ENCODE data around the gene MCRIP1. TPM values are rescaled to one million over a fixed set of nuclear protein-coding genes. Genes with fewer than 3 reads are reported as not detected.

MCRIP1 gene
- total and polyA plus RNA-seq, 2 of the 13 experiments (the other 11 are each of a cell fraction or from before 2014, with no cell fraction given), result 79.7 to 84.9 TPM

DNA sequence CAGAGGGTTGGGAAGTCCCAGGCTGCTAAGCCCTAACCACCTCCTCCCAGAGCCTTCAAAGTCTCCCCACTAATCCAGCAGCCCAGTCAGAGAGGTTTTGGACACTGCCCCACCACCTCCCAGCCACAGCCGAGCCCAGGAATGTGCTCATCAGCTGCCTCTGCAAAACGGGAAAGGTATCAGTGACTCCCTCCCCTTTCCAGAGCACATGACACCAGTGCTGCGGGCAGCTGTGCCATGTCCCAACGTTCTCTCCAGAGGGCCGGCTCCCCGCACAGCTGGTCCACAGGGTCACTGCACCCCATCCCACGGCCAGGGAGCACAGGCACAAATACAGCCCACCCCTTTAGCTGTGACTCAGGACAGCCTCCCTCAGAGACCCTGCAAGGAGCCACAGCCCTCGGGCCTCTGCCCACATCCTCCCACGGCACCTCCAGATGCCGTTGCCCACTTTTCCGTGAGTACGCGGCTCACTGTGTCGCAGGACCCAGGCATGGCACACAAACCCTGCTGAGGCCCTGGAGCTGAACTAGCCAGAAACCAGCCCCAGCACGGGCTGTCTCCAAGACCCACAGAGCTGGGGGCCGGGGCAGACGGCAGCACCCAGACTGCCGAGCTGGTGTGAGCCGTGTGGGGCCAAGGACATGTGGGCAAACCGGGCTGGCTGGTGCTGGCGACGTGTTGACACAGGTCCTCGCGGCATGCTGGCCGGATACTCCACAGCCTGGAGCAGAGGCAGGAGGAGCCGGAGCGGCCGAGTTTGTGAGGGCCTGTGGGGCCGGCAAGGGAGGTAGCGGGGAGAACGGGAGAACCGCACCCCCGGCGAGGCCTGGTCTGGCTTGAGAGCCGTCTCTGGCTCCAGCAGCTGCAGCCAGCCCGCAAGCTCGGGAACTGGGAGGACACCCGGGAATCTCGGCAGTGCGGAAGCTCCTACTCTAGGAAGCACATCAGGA lies 8.0 kb upstream of the MCRIP1 start (continued):
- TF ChIP-seq, protein P1, sequence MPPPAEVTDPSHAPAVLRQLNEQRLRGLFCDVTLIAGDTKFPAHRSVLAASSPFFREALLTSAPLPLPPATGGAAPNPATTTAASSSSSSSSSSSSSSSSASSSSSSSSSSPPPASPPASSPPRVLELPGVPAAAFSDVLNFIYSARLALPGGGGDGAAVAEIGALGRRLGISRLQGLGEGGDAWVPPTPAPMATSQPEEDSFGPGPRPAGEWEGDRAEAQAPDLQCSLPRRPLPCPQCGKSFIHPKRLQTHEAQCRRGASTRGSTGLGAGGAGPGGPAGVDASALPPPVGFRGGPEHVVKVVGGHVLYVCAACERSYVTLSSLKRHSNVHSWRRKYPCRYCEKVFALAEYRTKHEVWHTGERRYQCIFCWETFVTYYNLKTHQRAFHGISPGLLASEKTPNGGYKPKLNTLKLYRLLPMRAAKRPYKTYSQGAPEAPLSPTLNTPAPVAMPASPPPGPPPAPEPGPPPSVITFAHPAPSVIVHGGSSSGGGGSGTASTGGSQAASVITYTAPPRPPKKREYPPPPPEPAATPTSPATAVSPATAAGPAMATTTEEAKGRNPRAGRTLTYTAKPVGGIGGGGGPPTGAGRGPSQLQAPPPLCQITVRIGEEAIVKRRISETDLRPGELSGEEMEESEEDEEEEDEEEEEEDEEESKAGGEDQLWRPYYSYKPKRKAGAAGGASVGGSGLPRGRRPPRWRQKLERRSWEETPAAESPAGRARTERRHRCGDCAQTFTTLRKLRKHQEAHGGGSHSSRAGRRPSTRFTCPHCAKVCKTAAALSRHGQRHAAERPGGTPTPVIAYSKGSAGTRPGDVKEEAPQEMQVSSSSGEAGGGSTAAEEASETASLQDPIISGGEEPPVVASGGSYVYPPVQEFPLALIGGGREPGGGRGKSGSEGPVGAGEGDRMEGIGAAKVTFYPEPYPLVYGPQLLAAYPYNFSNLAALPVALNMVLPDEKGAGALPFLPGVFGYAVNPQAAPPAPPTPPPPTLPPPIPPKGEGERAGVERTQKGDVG (CRISPR knock-in tag; IDR thresholded peaks at IDR 0.05; ENCODE audit: borderline replicate concordance), result peak; percentile 78
- TF ChIP-seq ZFP37 (CRISPR knock-in tag; IDR thresholded peaks at IDR 0.05; ENCODE audit: borderline replicate concordance), result no peak
- no peak for TF ChIP-seq SUZ12 (IDR thresholded peaks at IDR 0.05; ENCODE audit: low read depth, low read length)
- peak; percentile 14; the same call in 1 of the 2 replicates for TF ChIP-seq ZC3H13 (CRISPR knock-in tag; IDR thresholded peaks at IDR 0.05)
- TF ChIP-seq TBX2 (CRISPR knock-in tag; IDR thresholded peaks at IDR 0.05; ENCODE audit: borderline replicate concordance), result peak; percentile 29; the same call in 1 of the 2 replicates
- TF ChIP-seq FOXK1 (CRISPR knock-in tag; IDR thresholded peaks at IDR 0.05; ENCODE audit: borderline replicate concordance, low read depth), result no peak
- TF ChIP-seq TP53 (CRISPR knock-in tag; conservative IDR thresholded peaks at IDR 0.05), result no peak
- TF ChIP-seq, protein P2, sequence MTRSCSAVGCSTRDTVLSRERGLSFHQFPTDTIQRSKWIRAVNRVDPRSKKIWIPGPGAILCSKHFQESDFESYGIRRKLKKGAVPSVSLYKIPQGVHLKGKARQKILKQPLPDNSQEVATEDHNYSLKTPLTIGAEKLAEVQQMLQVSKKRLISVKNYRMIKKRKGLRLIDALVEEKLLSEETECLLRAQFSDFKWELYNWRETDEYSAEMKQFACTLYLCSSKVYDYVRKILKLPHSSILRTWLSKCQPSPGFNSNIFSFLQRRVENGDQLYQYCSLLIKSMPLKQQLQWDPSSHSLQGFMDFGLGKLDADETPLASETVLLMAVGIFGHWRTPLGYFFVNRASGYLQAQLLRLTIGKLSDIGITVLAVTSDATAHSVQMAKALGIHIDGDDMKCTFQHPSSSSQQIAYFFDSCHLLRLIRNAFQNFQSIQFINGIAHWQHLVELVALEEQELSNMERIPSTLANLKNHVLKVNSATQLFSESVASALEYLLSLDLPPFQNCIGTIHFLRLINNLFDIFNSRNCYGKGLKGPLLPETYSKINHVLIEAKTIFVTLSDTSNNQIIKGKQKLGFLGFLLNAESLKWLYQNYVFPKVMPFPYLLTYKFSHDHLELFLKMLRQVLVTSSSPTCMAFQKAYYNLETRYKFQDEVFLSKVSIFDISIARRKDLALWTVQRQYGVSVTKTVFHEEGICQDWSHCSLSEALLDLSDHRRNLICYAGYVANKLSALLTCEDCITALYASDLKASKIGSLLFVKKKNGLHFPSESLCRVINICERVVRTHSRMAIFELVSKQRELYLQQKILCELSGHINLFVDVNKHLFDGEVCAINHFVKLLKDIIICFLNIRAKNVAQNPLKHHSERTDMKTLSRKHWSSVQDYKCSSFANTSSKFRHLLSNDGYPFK (CRISPR knock-in tag; IDR thresholded peaks at IDR 0.05; ENCODE audit: borderline replicate concordance), result peak; percentile 41
- no peak for TF ChIP-seq ESRRA (CRISPR knock-in tag; IDR thresholded peaks at IDR 0.05; ENCODE audit: low read depth)
- TF ChIP-seq TCF7 (IDR thresholded peaks at IDR 0.05; ENCODE audit: low read depth), result no peak
- no peak for TF ChIP-seq MAZ (IDR thresholded peaks at IDR 0.05; ENCODE audit: borderline replicate concordance, low read depth, low read length)
- TF ChIP-seq MAZ (CRISPR knock-in tag; IDR thresholded peaks at IDR 0.05; ENCODE audit: low read depth), result peak; percentile 23; the same call in 1 of the 2 replicates
- TF ChIP-seq EED (CRISPR knock-in tag; IDR thresholded peaks at IDR 0.05), result 0 out of 2 replicates have a peak, but pooled peaks have one; percentile 42
- TF ChIP-seq, protein P3, sequence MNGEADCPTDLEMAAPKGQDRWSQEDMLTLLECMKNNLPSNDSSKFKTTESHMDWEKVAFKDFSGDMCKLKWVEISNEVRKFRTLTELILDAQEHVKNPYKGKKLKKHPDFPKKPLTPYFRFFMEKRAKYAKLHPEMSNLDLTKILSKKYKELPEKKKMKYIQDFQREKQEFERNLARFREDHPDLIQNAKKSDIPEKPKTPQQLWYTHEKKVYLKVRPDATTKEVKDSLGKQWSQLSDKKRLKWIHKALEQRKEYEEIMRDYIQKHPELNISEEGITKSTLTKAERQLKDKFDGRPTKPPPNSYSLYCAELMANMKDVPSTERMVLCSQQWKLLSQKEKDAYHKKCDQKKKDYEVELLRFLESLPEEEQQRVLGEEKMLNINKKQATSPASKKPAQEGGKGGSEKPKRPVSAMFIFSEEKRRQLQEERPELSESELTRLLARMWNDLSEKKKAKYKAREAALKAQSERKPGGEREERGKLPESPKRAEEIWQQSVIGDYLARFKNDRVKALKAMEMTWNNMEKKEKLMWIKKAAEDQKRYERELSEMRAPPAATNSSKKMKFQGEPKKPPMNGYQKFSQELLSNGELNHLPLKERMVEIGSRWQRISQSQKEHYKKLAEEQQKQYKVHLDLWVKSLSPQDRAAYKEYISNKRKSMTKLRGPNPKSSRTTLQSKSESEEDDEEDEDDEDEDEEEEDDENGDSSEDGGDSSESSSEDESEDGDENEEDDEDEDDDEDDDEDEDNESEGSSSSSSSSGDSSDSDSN (CRISPR knock-in tag; IDR thresholded peaks at IDR 0.05), result peak; percentile 86
- no peak for TF ChIP-seq PITX1 (CRISPR knock-in tag; IDR thresholded peaks at IDR 0.05)
- TF ChIP-seq ZNF883 (CRISPR knock-in tag; IDR thresholded peaks at IDR 0.05; ENCODE audit: not compliant biosample characterization), result no peak
- no peak for TF ChIP-seq CAMTA2 (CRISPR knock-in tag; IDR thresholded peaks at IDR 0.05; ENCODE audit: borderline replicate concordance)
